Right ventricle myocardium inferior (tissue), 1 donor: Measurements from ENCODE around the gene THAP5. TPM values are rescaled to one million over a fixed set of nuclear protein-coding genes. Genes with fewer than 3 reads are reported as not detected.

Experiments used
- ATAC-seq: fragments of 200-7000 bp; cut with Tn5 transposase; one replicate; pipeline ENCODE4 v1.9.1; 2020; ENCODE audit warnings: mild to moderate bottlenecking, moderate library complexity
- DNase-seq: peaks from one replicate; pipeline ENCODE4 v3.0.0; 2021; ENCODE audit errors: missing footprints
- intact Hi-C: fragments of 100-400 bp; cut with DNase I; formaldehyde crosslinking; loops from one replicate; pipeline ENCODE4 v1.11.0; 2022
- long read RNA-seq: library from polyadenylated mRNA; unstranded; transcript quantifications from one replicate; pipeline ENCODE4 v2.0.0, GENCODE V29; 2021
- total RNA-seq: library from RNA; stranded (reverse); fragmentation: NEBNext Ultra II Directional; extraction: Animal tissue kit (Norgen Biotek cat#: 25700); gene quantifications from one replicate; pipeline ENCODE4 v1.2.1, GENCODE V29; 2021
- donor health status: DM: no; HTN: yes; CAD: no; lungs with severe emphysema.

THAP5 gene, protein sequence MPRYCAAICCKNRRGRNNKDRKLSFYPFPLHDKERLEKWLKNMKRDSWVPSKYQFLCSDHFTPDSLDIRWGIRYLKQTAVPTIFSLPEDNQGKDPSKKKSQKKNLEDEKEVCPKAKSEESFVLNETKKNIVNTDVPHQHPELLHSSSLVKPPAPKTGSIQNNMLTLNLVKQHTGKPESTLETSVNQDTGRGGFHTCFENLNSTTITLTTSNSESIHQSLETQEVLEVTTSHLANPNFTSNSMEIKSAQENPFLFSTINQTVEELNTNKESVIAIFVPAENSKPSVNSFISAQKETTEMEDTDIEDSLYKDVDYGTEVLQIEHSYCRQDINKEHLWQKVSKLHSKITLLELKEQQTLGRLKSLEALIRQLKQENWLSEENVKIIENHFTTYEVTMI
- total RNA-seq: 20.3 TPM
- long read RNA-seq, partial matches to known transcripts: 0 of 4 reads
- long read RNA-seq, other reads (novel, unspliced or antisense): 1 of 4 reads

DNA sequence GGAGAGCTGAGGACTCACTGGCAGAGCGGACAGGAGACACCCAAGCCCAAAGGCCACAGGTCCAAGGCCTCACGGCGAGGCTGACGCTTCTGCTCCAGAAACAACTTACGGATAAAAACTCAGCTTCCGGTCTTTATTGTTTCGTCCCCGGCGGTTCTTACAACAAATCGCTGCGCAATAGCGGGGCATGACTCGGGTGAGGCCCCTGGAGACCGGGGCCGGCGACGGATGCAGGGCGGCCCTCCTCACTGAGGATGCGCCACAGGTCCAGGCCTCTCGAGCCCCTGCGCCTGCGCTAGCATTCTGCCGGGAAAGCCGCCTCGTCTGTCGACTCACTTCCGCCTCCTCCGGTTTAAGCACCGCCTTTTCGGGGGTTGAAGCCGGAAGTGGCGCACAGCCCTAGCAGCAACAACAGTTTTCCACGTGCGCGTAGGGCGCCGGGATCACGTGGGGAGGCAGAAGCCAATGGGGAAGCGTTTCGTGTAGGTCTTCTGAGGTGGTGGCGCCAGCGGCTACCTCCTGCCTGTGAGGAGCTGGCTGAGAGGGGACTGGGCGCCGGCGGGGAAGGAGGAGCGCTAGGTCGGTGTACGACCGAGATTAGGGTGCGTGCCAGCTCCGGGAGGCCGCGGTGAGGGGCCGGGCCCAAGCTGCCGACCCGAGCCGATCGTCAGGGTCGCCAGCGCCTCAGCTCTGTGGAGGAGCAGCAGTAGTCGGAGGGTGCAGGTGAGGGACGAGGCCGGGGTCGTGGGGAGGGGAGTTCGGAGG lies at the start of gene THAP5, which contains the start of gene DNAJB9:
Gene THAP5, minus strand, starts transcription at position 326 of the 765 bp plus-strand sequence. Its CDS starts 137 bp downstream, at position 189.
Gene DNAJB9, plus strand, starts transcription at position 494 of the 765 bp plus-strand sequence. CDS start 1,853 bp downstream, outside the sequence.
- ATAC-seq (peak; percentile 99), DNase-seq (peak; percentile 100)
- intact Hi-C loops: loop anchor here (1.0 kb wide), 1 partner anchor 43 kb away; the partner anchor contains the start of gene PNPLA8

GRCh38 chr7:108618056-108618455 lies 48.5 kb upstream of the THAP5 start:
- intact Hi-C loops: no loop called here
- ATAC-seq (no peak), DNase-seq (no peak)

GRCh38 chr7:108614896-108615295 lies 45.4 kb upstream of the THAP5 start:
- DNase-seq: no peak
- intact Hi-C loops: no loop called here
- ATAC-seq: no peak

DNA sequence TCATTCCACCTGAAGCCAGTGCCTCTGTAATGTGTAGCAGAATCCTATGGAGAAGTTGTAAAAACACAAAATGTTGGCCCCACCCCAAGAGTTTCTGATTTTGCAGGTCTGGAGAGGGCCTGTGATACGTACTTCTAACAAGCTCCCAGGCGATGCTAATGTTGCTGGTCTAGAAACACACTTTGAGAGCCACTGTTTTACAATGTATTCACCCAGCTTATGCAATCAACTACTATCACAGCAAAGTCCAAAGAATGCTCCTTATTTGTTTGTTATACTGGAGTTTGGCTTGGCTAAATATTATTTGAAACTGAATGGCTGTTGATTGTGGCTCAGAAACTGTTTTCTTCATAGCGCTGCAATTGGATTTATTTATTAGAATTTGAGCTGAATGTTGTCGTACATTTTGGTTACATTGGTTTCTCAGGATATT lies 44.5 kb upstream of the THAP5 start:
- intact Hi-C loops: no loop called here
- DNase-seq (no peak), ATAC-seq (no peak)

GRCh38 chr7:108613147-108613948 lies 43.8 kb upstream of the THAP5 start:
- DNase-seq (no peak), ATAC-seq (no peak)
- intact Hi-C loops: no loop called here

DNA sequence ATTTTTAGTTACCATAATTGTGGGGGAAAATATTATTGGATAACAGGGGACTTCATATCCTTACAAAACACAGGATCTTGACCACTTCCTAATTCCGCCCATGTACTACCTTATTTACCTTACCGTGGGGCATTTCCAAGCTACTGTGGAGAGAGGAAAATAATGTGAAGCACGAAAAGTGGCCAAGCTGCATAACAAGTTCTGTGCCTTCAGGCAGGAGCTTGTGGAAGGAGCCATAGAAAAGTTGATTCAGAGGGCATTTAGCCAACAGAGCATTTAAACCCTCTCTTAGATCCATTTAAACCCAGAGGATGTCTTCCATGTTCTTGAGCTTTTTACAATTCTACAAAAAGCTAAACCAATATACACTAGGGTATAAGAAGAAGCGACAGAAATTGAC lies 41.8 kb upstream of the THAP5 start:
- no peak for ATAC-seq
- intact Hi-C loops: no loop called here
- no peak for DNase-seq

GRCh38 chr7:108609643-108610042 lies 40.1 kb upstream of the THAP5 start:
- ATAC-seq (no peak), DNase-seq (no peak)
- intact Hi-C loops: no loop called here

- no peak for DNase-seq
Observed at GRCh38 chr7:108605559-108606201, 36.2 kb upstream of the THAP5 start.

GRCh38 chr7:108604307-108605077 lies 35.0 kb upstream of the THAP5 start:
- ATAC-seq: no peak
- intact Hi-C loops: no loop called here
- no peak for DNase-seq

More at GRCh38 chr7:108605559-108606201, 36.2 kb upstream of the THAP5 start:
- intact Hi-C loops: no loop called here
- ATAC-seq: no peak

DNA sequence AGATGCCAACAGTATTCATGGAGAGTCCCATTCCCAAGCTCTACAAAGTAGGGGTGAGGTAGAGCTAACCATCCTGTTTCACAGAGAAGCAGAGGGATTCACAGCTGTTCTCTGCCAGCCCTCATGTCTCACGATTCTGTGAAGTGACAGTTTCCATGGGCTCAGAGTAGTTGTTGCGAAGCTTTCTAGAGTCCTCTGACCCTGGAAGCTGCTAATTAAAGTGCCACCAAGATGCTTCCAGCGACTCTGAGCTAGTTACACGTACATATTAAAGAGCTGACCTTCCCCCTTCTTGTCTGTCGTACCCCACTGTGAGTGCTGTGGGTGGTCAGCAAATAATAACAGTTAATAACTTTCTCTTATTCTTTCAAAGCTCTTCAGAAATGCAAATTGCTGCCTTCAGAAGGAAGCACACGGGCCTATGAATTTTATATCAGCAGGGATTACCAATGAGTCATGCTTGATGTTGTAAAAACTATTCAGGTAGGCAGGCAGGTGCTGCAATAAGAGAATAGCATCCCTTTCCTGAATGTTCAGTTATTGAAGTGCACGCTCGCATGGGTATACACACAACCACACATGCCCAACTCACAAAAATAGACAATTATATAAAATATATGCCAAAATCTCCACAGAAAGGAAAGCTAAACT lies 34.3 kb upstream of the THAP5 start:
- no peak for ATAC-seq
- no peak for DNase-seq
- intact Hi-C loops: no loop called here

DNA sequence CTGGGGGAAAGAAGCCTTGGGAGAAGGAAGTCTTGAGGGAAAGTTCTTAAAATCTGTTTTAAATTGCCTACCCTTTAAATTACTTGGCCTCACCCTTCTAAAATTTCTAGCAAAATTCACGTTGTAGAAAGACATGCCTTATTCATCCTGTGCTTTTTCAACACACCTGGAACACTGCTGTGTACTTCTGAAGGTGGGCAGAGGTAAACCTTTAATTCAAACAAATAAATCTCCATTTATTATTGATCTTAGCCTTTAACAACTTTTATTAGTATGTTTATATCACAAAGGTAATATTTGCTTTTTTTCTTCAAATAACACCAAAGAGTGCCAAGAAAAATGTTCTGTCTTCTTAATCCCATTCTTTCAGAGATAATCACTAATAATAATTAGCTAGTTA lies 30.9 kb upstream of the THAP5 start:
- no peak for DNase-seq
- ATAC-seq: no peak
- intact Hi-C loops: no loop called here

GRCh38 chr7:108598914-108599580 lies 29.5 kb upstream of the THAP5 start:
- intact Hi-C loops: no loop called here
- ATAC-seq: no peak
- DNase-seq: no peak

DNA sequence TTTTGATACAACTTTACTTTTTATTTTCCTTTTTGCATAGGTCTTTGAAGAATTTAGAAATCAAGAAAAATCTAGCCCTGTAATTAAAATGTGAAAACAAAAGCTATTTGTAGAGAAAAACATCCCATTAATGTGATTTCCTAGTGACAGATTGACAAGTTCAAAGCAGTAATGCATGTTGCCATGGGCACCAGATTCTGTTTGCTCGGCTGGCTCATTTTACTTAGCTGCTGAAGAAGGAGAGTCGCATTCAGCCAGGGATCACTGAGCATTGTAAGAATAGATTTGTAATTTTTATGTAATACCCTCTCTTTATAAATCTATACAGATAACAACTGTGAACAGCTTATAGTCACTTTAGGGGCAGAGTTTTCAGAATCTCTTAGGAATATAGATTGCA lies 28.6 kb upstream of the THAP5 start:
- intact Hi-C loops: no loop called here
- ATAC-seq (no peak), DNase-seq (no peak)

DNA sequence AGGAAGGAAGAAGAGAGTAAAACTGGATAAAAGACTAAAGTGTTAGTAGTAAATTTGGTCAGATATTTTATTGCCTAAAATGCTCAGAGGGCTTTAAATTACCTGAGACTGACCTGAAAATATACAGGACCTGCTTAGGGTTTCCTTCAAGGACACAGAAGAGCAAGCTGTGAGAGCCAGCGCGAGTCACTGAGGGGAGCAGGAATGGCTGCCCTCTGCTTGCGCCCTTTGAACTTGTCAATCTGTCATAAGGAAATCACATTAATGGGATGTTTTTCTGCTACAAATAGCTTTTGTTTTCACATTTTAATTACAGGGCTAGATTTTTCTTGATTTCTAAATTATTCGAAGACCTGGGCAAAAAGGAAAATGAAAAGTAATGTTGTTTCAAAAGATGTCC lies 27.1 kb upstream of the THAP5 start:
- DNase-seq: no peak
- ATAC-seq: no peak

DNA sequence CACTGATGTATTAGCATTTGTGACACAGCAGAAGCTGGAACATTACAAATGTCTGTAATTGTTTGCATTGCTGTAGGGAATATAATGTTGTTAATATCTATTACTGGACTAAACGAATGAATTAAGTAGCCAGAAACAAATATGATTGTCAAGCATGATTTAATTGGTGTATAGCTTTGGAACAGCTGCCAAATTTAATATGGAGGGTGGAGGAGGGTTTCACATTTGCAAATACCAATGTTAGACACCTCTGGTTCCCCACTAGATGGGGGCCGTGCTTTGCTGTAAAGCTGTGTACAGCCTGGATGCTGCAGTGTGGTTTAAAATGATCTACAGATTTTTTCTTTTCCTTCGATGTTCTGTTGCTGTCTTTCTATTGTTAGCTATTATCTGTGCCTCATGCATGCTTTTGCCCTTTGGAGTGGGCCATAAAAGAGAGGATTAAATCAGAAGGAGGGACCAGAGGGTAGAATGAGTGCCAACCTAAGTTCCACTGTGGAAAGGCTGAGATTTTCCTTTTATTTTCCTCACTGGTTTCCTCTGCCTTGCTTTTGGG lies 23.2 kb upstream of the THAP5 start:
- intact Hi-C loops: no loop called here
- no peak for DNase-seq
- no peak for ATAC-seq

More for the DNA sequence above, 27.1 kb upstream of the THAP5 start:
- intact Hi-C loops: no loop called here

GRCh38 chr7:108590606-108591005 lies 21.1 kb upstream of the THAP5 start:
- intact Hi-C loops: no loop called here
- ATAC-seq: no peak
- no peak for DNase-seq
